ENCODE data around the gene NKX6-1.

GRCh38 chr4:84502333-84502954 lies 3.4 kb upstream of the NKX6-1 start:
- TF ChIP-seq EZH2 (IDR thresholded peaks at IDR 0.05; ENCODE audit: insufficient read depth, poor library complexity, severe bottlenecking) (peak; percentile 98), EZH2phosphoT487 (IDR thresholded peaks at IDR 0.05; ENCODE audit: insufficient read depth, low read depth) (peak; percentile 51; the same call in 1 of the 2 replicates)
